Fibroblast of lung (primary cell): Measurements from ENCODE around the gene ZBTB11. TPM values are rescaled to one million over a fixed set of nuclear protein-coding genes. Genes with fewer than 3 reads are reported as not detected.
A peak's percentile ranks its signal among the peaks of the same experiment; 100 is the strongest.
"Not testable (repeated sequence)": the region's sequence is repeated elsewhere in the genome, so short reads cannot be mapped to it uniquely, and the experiment has no call there.

ENCODE experiments used
- DNase-seq, 2 donors: peaks; one replicate each; pipeline versions ENCODE4 v3.0.0 to v3.0.0-alpha.2; 2010; ENCODE audit warnings: low read depth in 2 of 2
- H2AFZ ChIP-seq: 2 replicates; pipeline ENCODE4 v1.5.1; 2012; ENCODE audit warnings: low read length, control low read depth, inconsistent platforms
- H3K27ac ChIP-seq: 2 replicates; pipeline ENCODE4 v1.5.1; 2011; ENCODE audit warnings: low read length, control low read depth; ENCODE audit not compliant: insufficient read depth
- H3K27me3 ChIP-seq: 2 replicates; pipeline ENCODE4 v1.5.1; 2011; ENCODE audit warnings: mild to moderate bottlenecking, low read length; ENCODE audit not compliant: control insufficient read depth, insufficient read depth
- H3K36me3 ChIP-seq: 2 replicates; pipeline ENCODE4 v1.5.1; 2011; ENCODE audit warnings: low read length; ENCODE audit not compliant: control insufficient read depth, insufficient read depth
- H3K4me1 ChIP-seq: 2 replicates; pipeline ENCODE4 v1.5.1; 2011; ENCODE audit warnings: low read length; ENCODE audit not compliant: control insufficient read depth, insufficient read depth; ENCODE audit errors: extremely low read depth
- H3K4me2 ChIP-seq: 2 replicates; pipeline ENCODE4 v1.5.1; 2011; ENCODE audit warnings: low read length, control low read depth; ENCODE audit not compliant: insufficient read depth; ENCODE audit errors: extremely low read depth
- H3K4me3 ChIP-seq, 4 experiments: fragments of 200-600 bp in 1 of 4; sonication (generic) in 1 of 4; replicated peaks in 1 of 4; 2 replicates each; pipeline ENCODE4 v1.5.1; 2011 to 2016; ENCODE audit warnings: low read length in 4 of 4, low read depth in 3 of 4, mild to moderate bottlenecking in 3 of 4, control low read depth in 2 of 4, inconsistent platforms in 1 of 4, mixed read lengths in 1 of 4; ENCODE audit not compliant: insufficient read depth in 1 of 4; ENCODE audit errors: control extremely low read depth in 1 of 4
- H3K79me2 ChIP-seq: 2 replicates; pipeline ENCODE4 v1.5.1; 2012; ENCODE audit warnings: mild to moderate bottlenecking, low read length, inconsistent platforms; ENCODE audit not compliant: control insufficient read depth, insufficient read depth
- H3K9ac ChIP-seq: 2 replicates; pipeline ENCODE4 v1.5.1; 2011; ENCODE audit warnings: mild to moderate bottlenecking, low read length, control low read depth; ENCODE audit not compliant: insufficient read depth
- H3K9me3 ChIP-seq: 2 replicates; pipeline ENCODE4 v1.5.1; 2012; ENCODE audit warnings: low read depth, low read length; ENCODE audit not compliant: control insufficient read depth, insufficient read depth
- H4K20me1 ChIP-seq: 2 replicates; pipeline ENCODE4 v1.5.1; 2011; ENCODE audit warnings: low read length; ENCODE audit not compliant: control insufficient read depth, insufficient read depth; ENCODE audit errors: extremely low read depth
- EZH2 ChIP-seq: IDR thresholded peaks from 2 replicates; pipeline ENCODE4 v1.5.1; 2012; ENCODE audit warnings: low read length, control low read depth, mild to moderate bottlenecking; ENCODE audit errors: missing control alignments
- polyA plus RNA-seq, 2 donors: library from polyadenylated mRNA; depleted of rRNA in 1 of 2; stranded (reverse) in 1 of 2; unstranded in 1 of 2; fragments of >200 nt; gene quantifications; 2 replicates each; pipeline ENCODE4 v1.2.1, GENCODE V29; 2011 to 2012; ENCODE audit warnings: missing spikeins in 1 of 2
- total RNA-seq: library from RNA; depleted of rRNA; stranded (reverse); fragments of >200 nt; gene quantifications from 2 replicates; pipeline ENCODE4 v1.2.1, GENCODE V29; 2014
- TF ChIP-seq, protein P1 (sequence below), 2 donors: IDR thresholded peaks in 1 of 2; conservative IDR thresholded peaks in 1 of 2; 1 replicate in 1 of 2; 2 replicates in 1 of 2; pipeline ENCODE4 v1.5.1; 2011 to 2012; ENCODE audit warnings: low read length in 2 of 2, control low read depth in 1 of 2, inconsistent platforms in 1 of 2, low read depth in 1 of 2, mild to moderate bottlenecking in 1 of 2

Gene ZBTB11
- total and polyA plus RNA-seq, 2 donors (not counting 1 experiment from before 2014, with no cell fraction given), result 11.4 to 26.6 TPM

DNA sequence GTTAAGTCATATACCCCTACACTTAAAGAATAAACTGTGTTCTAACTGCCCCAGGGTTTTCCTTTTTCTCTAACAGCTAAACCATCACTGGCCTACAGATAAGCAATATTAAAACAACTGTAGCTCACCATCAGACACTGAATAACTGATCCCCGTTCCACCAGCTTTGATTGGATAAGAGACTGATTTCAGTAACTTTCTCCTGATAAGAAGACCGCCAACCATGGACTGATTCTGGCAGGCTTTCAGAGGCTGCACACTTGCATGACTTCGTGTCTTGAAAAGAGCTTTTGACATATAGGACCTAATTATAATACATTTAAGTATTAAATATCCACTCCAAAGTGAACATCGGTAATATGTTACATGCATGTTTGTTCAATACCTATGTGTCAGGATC lies 32.2 kb upstream of the ZBTB11 start:
- no peak overlapping the region for H2AFZ ChIP-seq
- H3K4me3 ChIP-seq, result no peak overlapping the region
- H3K27ac ChIP-seq, result no peak overlapping the region
- TF ChIP-seq EZH2, result no peak
- TF ChIP-seq, protein P1, sequence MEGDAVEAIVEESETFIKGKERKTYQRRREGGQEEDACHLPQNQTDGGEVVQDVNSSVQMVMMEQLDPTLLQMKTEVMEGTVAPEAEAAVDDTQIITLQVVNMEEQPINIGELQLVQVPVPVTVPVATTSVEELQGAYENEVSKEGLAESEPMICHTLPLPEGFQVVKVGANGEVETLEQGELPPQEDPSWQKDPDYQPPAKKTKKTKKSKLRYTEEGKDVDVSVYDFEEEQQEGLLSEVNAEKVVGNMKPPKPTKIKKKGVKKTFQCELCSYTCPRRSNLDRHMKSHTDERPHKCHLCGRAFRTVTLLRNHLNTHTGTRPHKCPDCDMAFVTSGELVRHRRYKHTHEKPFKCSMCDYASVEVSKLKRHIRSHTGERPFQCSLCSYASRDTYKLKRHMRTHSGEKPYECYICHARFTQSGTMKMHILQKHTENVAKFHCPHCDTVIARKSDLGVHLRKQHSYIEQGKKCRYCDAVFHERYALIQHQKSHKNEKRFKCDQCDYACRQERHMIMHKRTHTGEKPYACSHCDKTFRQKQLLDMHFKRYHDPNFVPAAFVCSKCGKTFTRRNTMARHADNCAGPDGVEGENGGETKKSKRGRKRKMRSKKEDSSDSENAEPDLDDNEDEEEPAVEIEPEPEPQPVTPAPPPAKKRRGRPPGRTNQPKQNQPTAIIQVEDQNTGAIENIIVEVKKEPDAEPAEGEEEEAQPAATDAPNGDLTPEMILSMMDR (conservative IDR thresholded peaks at IDR 0.05 in 1 of 2, IDR thresholded peaks at IDR 0.05 in 1 of 2; ENCODE audit: low read depth in 1 of 2, low read length in 2 of 2), result no peak
- no peaks in the 10 kb centered on the region for H3K27me3 ChIP-seq
- H3K9ac ChIP-seq, result no peak overlapping the region
- no peaks in the 10 kb centered on the region for H4K20me1 ChIP-seq
- H3K9me3 ChIP-seq, result no peaks in the 10 kb centered on the region
- no peak for DNase-seq
- H3K4me1 ChIP-seq, result no peaks in the 10 kb centered on the region
- no peaks in the 10 kb centered on the region for H3K36me3 ChIP-seq
- no peaks in the 10 kb centered on the region for H3K79me2 ChIP-seq
- no peak overlapping the region for H3K4me2 ChIP-seq

DNA sequence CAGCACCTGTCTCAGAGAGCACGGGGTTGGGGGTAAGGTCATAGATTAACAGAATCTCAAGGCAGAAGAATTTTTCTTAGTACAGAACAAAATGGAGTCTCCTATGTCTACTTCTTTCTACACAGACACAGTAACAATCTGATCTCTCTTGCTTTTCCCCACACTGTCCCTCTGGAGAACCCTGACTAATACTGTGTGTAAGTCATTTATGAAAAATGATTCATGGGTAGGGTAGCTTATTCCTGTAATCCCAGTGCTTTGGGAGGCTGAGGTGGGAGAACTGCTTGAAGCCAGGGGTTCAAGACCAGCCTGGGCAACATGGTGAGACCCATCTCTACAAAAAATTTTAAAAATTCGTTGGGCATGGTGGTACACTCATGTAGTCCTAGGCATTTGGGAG lies 27.7 kb upstream of the ZBTB11 start:
- not testable (repeated sequence) for H3K4me1 ChIP-seq, H3K4me3 ChIP-seq, H3K27me3 ChIP-seq, H3K9me3 ChIP-seq, H3K4me2 ChIP-seq, DNase-seq, H3K27ac ChIP-seq, H3K79me2 ChIP-seq, H3K36me3 ChIP-seq, H2AFZ ChIP-seq, H4K20me1 ChIP-seq, H3K9ac ChIP-seq

DNA sequence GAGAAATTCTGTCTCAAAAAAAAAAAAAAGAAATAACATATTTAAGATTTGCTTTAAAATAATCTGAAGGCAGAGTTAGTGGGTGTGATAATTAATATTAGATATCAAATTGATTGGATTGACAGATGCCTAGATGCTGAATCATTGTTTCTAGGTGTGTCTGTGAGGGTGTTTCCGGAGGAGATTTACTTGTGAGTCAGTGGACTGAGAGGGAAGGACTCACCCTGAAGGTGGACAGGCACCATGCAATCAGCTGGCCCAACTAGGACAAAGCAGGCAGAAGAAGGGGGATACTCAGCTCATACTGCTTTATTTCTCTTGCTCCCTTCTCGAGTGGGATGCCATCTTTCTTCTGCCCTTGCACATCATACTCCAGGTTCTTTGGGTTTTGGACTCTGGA lies 26.2 kb upstream of the ZBTB11 start:
- H3K9me3 ChIP-seq, result no peaks in the 10 kb centered on the region
- DNase-seq, result peak in 1 of 2 donors; percentile 22
- no peaks in the 10 kb centered on the region for H3K79me2 ChIP-seq
- H3K4me3 ChIP-seq, result no peak overlapping the region
- H3K9ac ChIP-seq, result no peak overlapping the region
- TF ChIP-seq, protein P1 (conservative IDR thresholded peaks at IDR 0.05 in 1 of 2, IDR thresholded peaks at IDR 0.05 in 1 of 2; ENCODE audit: low read depth in 1 of 2, low read length in 2 of 2), result no peak
- no peak for TF ChIP-seq EZH2
- H2AFZ ChIP-seq, result no peak overlapping the region
- H3K36me3 ChIP-seq, result no peaks in the 10 kb centered on the region
- no peaks in the 10 kb centered on the region for H4K20me1 ChIP-seq
- no peak overlapping the region for H3K27ac ChIP-seq
- H3K4me1 ChIP-seq, result no peaks in the 10 kb centered on the region
- no peak overlapping the region for H3K4me2 ChIP-seq
- no peaks in the 10 kb centered on the region for H3K27me3 ChIP-seq
